ENCODE data around the gene FREY1.

- TF ChIP-seq CTCF (IDR thresholded peaks at IDR 0.05): no peak
- TF ChIP-seq POLR2A (IDR thresholded peaks at IDR 0.05): no peak
- TF ChIP-seq EP300 (IDR thresholded peaks at IDR 0.05): no peak
Observed at GRCh38 chr11:45942381-45942780, 35.3 kb upstream of the FREY1 start.

Measured in stomach (tissue), 4 donors.